GM23248 (cell line): ENCODE measurements around the gene PPM1L. TPM values are rescaled to one million over a fixed set of nuclear protein-coding genes. Genes with fewer than 3 reads are reported as not detected.
"Not testable (repeated sequence)": the region's sequence is repeated elsewhere in the genome, so short reads cannot be mapped to it uniquely, and the experiment has no call there.

Experiments used
- DNase-seq: peaks from one replicate; pipeline ENCODE4 v3.0.0-alpha.2; 2015
- H2AFZ ChIP-seq: fragments of 200-600 bp; sonication (generic); 2 replicates; pipeline ENCODE4 v1.6.1; 2016; ENCODE audit warnings: antibody characterized with exemption
- H3F3A ChIP-seq: fragments of 200-600 bp; sonication (generic); 2 replicates; pipeline ENCODE4 v1.6.1; 2016; ENCODE audit warnings: mild to moderate bottlenecking, antibody characterized with exemption, mixed run types; ENCODE audit not compliant: insufficient read depth
- H3K27ac ChIP-seq: fragments of 200-600 bp; sonication (generic); 2 replicates; pipeline ENCODE4 v1.5.1; 2016; ENCODE audit warnings: mild to moderate bottlenecking
- H3K27me3 ChIP-seq: fragments of 200-600 bp; sonication (generic); replicated peaks from 2 replicates; pipeline ENCODE4 v1.6.1; 2016; ENCODE audit warnings: mild to moderate bottlenecking; ENCODE audit not compliant: insufficient read depth
- H3K36me3 ChIP-seq: fragments of 200-600 bp; sonication (generic); 2 replicates; pipeline ENCODE4 v1.6.1; 2016; ENCODE audit warnings: low read depth, mild to moderate bottlenecking
- H3K4me1 ChIP-seq: fragments of 200-600 bp; sonication (generic); 2 replicates; pipeline ENCODE4 v1.6.1; 2016; ENCODE audit warnings: mild to moderate bottlenecking; ENCODE audit not compliant: insufficient read depth
- H3K4me2 ChIP-seq: fragments of 200-600 bp; sonication (generic); one replicate; pipeline ENCODE4 v1.6.1; 2016; ENCODE audit warnings: mild to moderate bottlenecking; ENCODE audit not compliant: unreplicated experiment
- H3K4me3 ChIP-seq: fragments of 200-600 bp; sonication (generic); 2 replicates; pipeline ENCODE4 v1.5.1; 2016; ENCODE audit warnings: mild to moderate bottlenecking
- H3K79me2 ChIP-seq: fragments of 200-600 bp; sonication (generic); 2 replicates; pipeline ENCODE4 v1.6.1; 2016; ENCODE audit warnings: mild to moderate bottlenecking; ENCODE audit not compliant: insufficient read depth
- H3K9ac ChIP-seq: fragments of 200-600 bp; sonication (generic); 2 replicates; pipeline ENCODE4 v1.6.1; 2016; ENCODE audit warnings: mild to moderate bottlenecking
- H3K9me2 ChIP-seq: fragments of 200-600 bp; sonication (generic); 2 replicates; pipeline ENCODE4 v1.6.1; 2016; ENCODE audit warnings: mixed run types, mild to moderate bottlenecking, moderate library complexity; ENCODE audit not compliant: insufficient read depth
- H3K9me3 ChIP-seq: fragments of 200-600 bp; sonication (generic); one replicate; pipeline ENCODE4 v1.6.1; 2017; ENCODE audit warnings: low read depth
- H4K20me1 ChIP-seq: fragments of 200-600 bp; sonication (generic); 2 replicates; pipeline ENCODE4 v1.6.0; 2016; ENCODE audit not compliant: insufficient read depth
- EZH2 ChIP-seq: fragments of 200-600 bp; sonication (generic); IDR thresholded peaks from 2 replicates; pipeline ENCODE4 v1.6.1; 2018; ENCODE audit warnings: antibody characterized with exemption, mild to moderate bottlenecking; ENCODE audit not compliant: insufficient read depth, poor library complexity, severe bottlenecking
- EZH2phosphoT487 ChIP-seq: fragments of 200-600 bp; sonication (generic); IDR thresholded peaks from 2 replicates; pipeline ENCODE4 v1.6.1; 2018; ENCODE audit warnings: antibody characterized with exemption, moderate library complexity, mild to moderate bottlenecking, low read depth; ENCODE audit not compliant: insufficient read depth
- WGBS, 2 experiments: methylation state at CpG; one replicate each; pipeline ENCODE4 v1.1.6; 2015 to 2017; ENCODE audit warnings: low lambda C conversion rate in 2 of 2, low coverage in 1 of 2; ENCODE audit errors: missing lambda C conversion rate in 2 of 2; 5-methylcytosine and 5-hydroxymethylcytosine counted together
- in situ Hi-C: fragments of 300-500 bp; cut with MboI; formaldehyde crosslinking; loops from 2 replicates; pipeline ENCODE4 v1.15.0; 2020
- polyA plus RNA-seq: library from polyadenylated mRNA; unstranded; fragments of >200 nt; fragmentation: Nextera tagmentation; extraction: Ambion mirVana; gene quantifications from 2 replicates; pipeline ENCODE4 v1.2.1, GENCODE V29; 2016
- total RNA-seq: library from RNA; depleted of rRNA; stranded (reverse); fragments of >200 nt; shearing (Covaris generic); gene quantifications from 2 replicates; pipeline ENCODE4 v1.2.3, GENCODE V29; 2014

Gene PPM1L
- total and polyA plus RNA-seq, 2 experiments from 2014 or later: under 0.01 to 0.26 TPM

DNA sequence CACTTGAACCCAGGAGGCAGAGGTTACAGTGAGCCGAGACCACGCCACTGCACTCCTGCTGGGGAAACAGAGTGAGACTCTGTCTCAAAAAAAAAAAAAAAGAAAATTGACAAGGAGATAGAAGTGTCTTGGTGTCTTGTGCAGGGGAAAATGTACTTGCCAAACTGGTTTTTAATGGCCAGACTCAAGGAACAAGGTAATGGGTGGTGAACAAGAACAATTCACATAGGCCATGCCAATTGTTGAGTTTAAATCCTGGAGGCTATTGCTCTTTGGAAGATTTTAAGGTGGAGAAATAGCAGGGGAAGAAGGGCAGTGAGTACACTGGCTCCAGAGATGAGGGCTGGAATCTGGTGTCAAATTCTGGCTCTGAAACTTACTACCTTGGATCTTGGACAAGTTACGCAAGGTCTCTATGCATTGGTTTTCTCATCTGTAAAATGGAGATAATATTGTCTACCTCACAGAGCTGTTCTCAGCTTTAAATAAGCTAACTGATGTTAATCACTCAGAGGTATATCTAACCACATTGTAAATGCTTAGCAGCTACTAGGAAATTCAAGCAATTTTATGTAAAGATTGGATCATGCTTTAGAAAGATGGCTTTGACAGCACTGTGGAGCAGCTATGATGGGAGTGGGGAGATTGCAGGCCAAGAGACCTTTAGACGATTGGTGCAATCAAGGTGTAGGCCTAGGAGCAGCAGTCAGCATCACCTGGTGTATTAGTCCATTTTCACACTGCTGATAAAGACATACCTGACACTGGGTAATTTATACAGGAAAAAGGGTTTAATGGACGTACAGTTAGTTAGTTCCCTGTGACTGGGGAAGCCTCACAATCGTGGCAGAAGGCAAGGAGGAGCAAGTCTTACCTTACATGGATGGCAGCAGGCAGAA lies 270.8 kb downstream of the PPM1L start:
- TF ChIP-seq EZH2: no peak
- TF ChIP-seq EZH2phosphoT487: no peak
- H4K20me1 ChIP-seq: no peaks in the 10 kb centered on the region
- H3K9me2 ChIP-seq: no peaks in the 10 kb centered on the region
- WGBS, 2 experiments: 51 to 56% methylated on average over 6 of the region's 6 CpGs
- no peaks in the 10 kb centered on the region for H3K79me2 ChIP-seq
- no peaks in the 10 kb centered on the region for H3K9me3 ChIP-seq
- no peak for DNase-seq
- no peak overlapping the region for H3K9ac ChIP-seq
- H3F3A ChIP-seq: no peaks in the 10 kb centered on the region
- in situ Hi-C loops: no loop called here
- no peaks in the 10 kb centered on the region for H3K4me1 ChIP-seq
- no peaks in the 10 kb centered on the region for H3K36me3 ChIP-seq
- no peak overlapping the region for H2AFZ ChIP-seq
- no peak overlapping the region for H3K4me3 ChIP-seq
- H3K27ac ChIP-seq: no peak overlapping the region
- no peaks in the 10 kb centered on the region for H3K27me3 ChIP-seq
- H3K4me2 ChIP-seq: no peak overlapping the region

DNA sequence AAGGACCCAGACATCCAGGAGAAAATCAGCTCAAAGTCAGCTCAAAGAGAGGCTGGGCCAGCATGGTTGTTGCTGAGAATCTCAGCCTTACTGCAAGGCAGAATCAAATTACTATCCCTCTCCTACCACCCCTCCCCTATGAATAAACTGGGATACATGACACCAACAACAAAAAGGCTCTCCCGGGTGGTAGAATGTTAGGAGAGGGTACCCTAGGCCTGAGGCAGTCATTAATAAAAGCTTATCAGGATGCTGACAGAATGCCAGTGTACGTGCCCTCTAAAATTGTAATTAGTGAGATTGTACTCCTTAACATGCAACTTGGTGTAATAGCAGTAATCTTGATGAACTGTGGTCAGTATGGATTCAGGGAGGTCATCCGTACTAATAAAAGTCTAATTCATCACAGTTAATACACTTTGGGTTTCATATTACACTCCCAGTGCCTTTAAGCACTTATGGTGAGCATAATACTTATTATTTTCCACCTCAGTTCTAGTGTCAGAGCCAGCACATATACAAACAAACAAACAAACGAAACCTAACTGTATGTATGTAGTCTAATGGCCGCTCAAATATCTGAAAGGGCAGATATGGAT lies 272.6 kb downstream of the PPM1L start:
- TF ChIP-seq EZH2phosphoT487 (no peak), EZH2 (no peak)
- Histone ChIP-seq H3K4me3 (no peak overlapping the region), H3K9ac (no peak overlapping the region), H3F3A (no peaks in the 10 kb centered on the region), H3K79me2 (no peaks in the 10 kb centered on the region), H2AFZ (no peak overlapping the region), H3K27ac (no peak overlapping the region), H3K36me3 (no peaks in the 10 kb centered on the region), H3K27me3 (no peaks in the 10 kb centered on the region), H4K20me1 (no peaks in the 10 kb centered on the region), H3K4me1 (no peaks in the 10 kb centered on the region), H3K9me2 (no peaks in the 10 kb centered on the region), H3K4me2 (no peak overlapping the region), H3K9me3 (no peaks in the 10 kb centered on the region)
- in situ Hi-C loops: no loop called here
- DNase-seq: no peak
- 46 to 49% methylated on average over 5 of the region's 5 CpGs for WGBS, 2 experiments

DNA sequence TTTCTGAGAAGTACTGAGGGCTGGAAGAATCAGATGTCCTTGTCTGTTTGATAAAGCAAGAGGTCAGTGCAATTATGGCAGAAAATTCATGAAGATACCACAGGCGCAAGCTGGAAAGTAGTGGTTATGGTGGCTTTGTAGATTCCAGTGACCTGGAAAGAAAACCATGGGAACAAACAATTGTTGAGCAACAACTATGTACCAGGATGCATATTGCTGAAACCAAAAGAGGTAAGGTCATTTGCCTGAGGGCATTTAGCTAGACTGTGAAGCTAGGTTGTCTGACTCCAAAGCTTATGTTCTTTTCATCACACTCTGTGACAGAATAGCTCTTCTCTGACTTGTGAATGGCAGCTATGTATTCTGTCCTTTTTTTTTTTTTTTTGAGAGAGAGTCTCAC lies 275.1 kb downstream of the PPM1L start:
- no peaks in the 10 kb centered on the region for H3K4me1 ChIP-seq
- no peak for DNase-seq

DNA sequence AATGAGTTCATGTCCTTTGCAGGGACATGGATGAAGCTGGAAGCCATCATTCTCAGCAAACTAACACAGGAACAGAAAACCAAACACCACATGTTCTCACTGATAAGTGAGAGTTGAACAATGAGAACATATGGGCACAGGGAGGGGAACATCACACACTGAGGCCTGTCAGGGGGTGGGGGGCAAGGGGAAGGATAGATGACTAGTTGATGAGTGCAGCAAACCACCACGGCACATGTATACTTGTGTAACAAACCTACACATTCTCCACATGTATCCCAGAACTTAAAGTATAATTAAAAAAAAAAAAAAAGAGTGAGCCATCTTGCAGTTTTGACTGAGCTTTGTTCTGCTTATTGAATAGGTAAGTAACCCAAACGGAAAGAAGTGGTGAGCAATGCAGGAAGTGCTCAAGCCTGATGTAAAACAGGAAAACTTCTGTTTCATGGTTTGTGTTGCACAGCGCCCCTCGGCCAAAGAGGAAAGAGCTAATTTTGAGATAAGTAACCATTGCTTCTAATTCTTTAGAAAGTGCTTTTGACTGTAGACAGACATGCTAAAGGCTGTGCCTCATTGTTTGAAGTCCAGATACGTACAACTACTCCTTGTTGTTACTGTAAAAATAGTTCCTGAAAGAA lies 279.0 kb downstream of the PPM1L start:
- DNase-seq, H3F3A ChIP-seq, H2AFZ ChIP-seq, H3K27me3 ChIP-seq, H3K4me2 ChIP-seq, H3K4me3 ChIP-seq, H3K4me1 ChIP-seq, H3K79me2 ChIP-seq, H3K9me3 ChIP-seq, H3K9me2 ChIP-seq, in situ Hi-C loops, H4K20me1 ChIP-seq, H3K36me3 ChIP-seq, H3K9ac ChIP-seq, H3K27ac ChIP-seq: not testable (repeated sequence)
- WGBS, 2 experiments: 40% methylated on average over 5 of the region's 5 CpGs

More for the DNA sequence above, 275.1 kb downstream of the PPM1L start:
- TF ChIP-seq EZH2phosphoT487: no peak
- TF ChIP-seq EZH2: no peak
- no peak overlapping the region for H3K4me2 ChIP-seq
- H3K27ac ChIP-seq: no peak overlapping the region
- H3K9me3 ChIP-seq: no peaks in the 10 kb centered on the region
- no peak overlapping the region for H3K9ac ChIP-seq
- no peaks in the 10 kb centered on the region for H3K79me2 ChIP-seq
- H3F3A ChIP-seq: no peaks in the 10 kb centered on the region
- no peak overlapping the region for H2AFZ ChIP-seq
- H3K36me3 ChIP-seq: no peaks in the 10 kb centered on the region
- H3K9me2 ChIP-seq: no peaks in the 10 kb centered on the region
- 63 to 90% methylated on average over 1 of the region's 1 CpG for WGBS, 2 experiments
- H4K20me1 ChIP-seq: no peaks in the 10 kb centered on the region
- H3K27me3 ChIP-seq: no peaks in the 10 kb centered on the region
- H3K4me3 ChIP-seq: no peak overlapping the region
- in situ Hi-C loops: no loop called here
